Heart right ventricle (tissue), 16 donors: ENCODE results near the gene TRMT1L. TPM values are rescaled to one million over a fixed set of nuclear protein-coding genes. Genes with fewer than 3 reads are reported as not detected.

Source experiments
- ATAC-seq, 8 donors: fragments of 200-7000 bp; cut with Tn5 transposase; one replicate each; pipeline ENCODE4 v1.9.1; 2020; ENCODE audit warnings: mild to moderate bottlenecking in 8 of 8, moderate library complexity in 8 of 8, moderate number of reproducible peaks in 1 of 8
- DNase-seq, 2 donors: peaks; one replicate each; pipeline ENCODE4 v3.0.0-alpha.2; 2020
- H3K27ac ChIP-seq, 10 donors: fragments of 200-600 bp; sonication (generic) in 2 of 10; one replicate each; pipeline versions ENCODE4 v1.5.0 to v1.8.0; 2020 to 2022; ENCODE audit warnings: mild to moderate bottlenecking in 3 of 10
- H3K27me3 ChIP-seq, 7 donors: fragments of 200-600 bp; one replicate each; pipeline ENCODE4 v1.8.0; 2021 to 2022; ENCODE audit warnings: mild to moderate bottlenecking in 2 of 7
- H3K36me3 ChIP-seq, 9 donors: fragments of 200-600 bp; sonication (generic) in 1 of 9; one replicate each; pipeline versions ENCODE4 v1.5.0 to v1.8.0; 2020 to 2022; ENCODE audit warnings: mild to moderate bottlenecking in 2 of 9
- H3K4me1 ChIP-seq, 9 donors: fragments of 200-600 bp; sonication (generic) in 1 of 9; one replicate each; pipeline versions ENCODE4 v1.5.0 to v1.8.0; 2020 to 2022; ENCODE audit warnings: mild to moderate bottlenecking in 4 of 9
- H3K4me3 ChIP-seq, 10 donors: fragments of 200-600 bp; sonication (generic) in 2 of 10; one replicate each; pipeline versions ENCODE4 v1.5.0 to v1.8.0; 2020 to 2022; ENCODE audit warnings: mild to moderate bottlenecking in 7 of 10, moderate library complexity in 2 of 10
- H3K9me3 ChIP-seq, 11 donors: fragments of 200-600 bp in 10 of 11; sonication (generic) in 2 of 11; one replicate each; pipeline versions ENCODE4 v1.5.0 to v1.8.0; 2013 to 2022; ENCODE audit warnings: mild to moderate bottlenecking in 2 of 11, control low read depth in 1 of 11, moderate library complexity in 1 of 11
- WGBS, 2 donors: extraction: QIAGEN DNeasy Blood & Tissue Kit; methylation state at CpG; one replicate each; pipeline ENCODE4 v1.1.7; 2013; ENCODE audit warnings: inconsistent platforms in 1 of 2; 5-methylcytosine and 5-hydroxymethylcytosine counted together
- intact Hi-C, 10 donors: fragments of 100-400 bp; cut with DNase I; formaldehyde crosslinking; loops; one replicate each; pipeline versions ENCODE4 v1.11.1 to v1.14.2; 2022
- polyA plus RNA-seq, 2 donors: library from polyadenylated mRNA; stranded (reverse); fragments of 200-250 nt; gene quantifications; one replicate each; pipeline ENCODE4 v1.2.3, GENCODE V29; 2013
- total RNA-seq, 10 donors: library from RNA; stranded (reverse); fragmentation: NEBNext Ultra II Directional in 3 of 10; extraction: Animal tissue kit (Norgen Biotek cat#: 25700) in 3 of 10; gene quantifications; one replicate each; pipeline versions ENCODE4 v1.2.1 to v1.2.4, GENCODE V29; 2021 to 2023
- TF ChIP-seq, protein P1 (sequence below), 9 donors: fragments of 200-600 bp; sonication (generic) in 2 of 9; IDR thresholded peaks; one replicate each; pipeline versions ENCODE4 v1.5.0 to v1.8.0; 2021 to 2022; ENCODE audit warnings: antibody characterized with exemption in 9 of 9, mild to moderate bottlenecking in 5 of 9, moderate library complexity in 1 of 9
- donor health status: Arrhythmogenic right ventricular cardiomyopathy.
- donor health status: ischemic (EF 13 %, LVEDD 7.1; RV severe dilation, severe dysfunction).
- donor health status: healthy with polysubstance abuse.
- donor health status: DM: no; HTN: yes; CAD: no.
- donor health status: DM: no; HTN: no; CAD: no.
- donor health status: ischemic (EF 25% LVEDD 6.9; RV normal size, moderate dysfunction).
- donor health status: ischemic (EF 25% LVEDD 5.7; RV mildly dilated, moderate dysfunction).
- donor health status: healthy.
- donor health status: DM: yes; HTN: yes; CAD: no.
- donor health status: Ischemic cardiomyopathy.
- donor health status: ischemic (EF 35%, LVEDD 5.7; RV mildly dilated, moderate dysfunction).
- donor health status: nonischemic (EF 11% LVEDD 7.7; RV severe dilation, severe dysfunction).
- donor health status: DM: yes; HTN: yes; CAD: no.
- donor health status: PGD.
- donor health status: ischemic (EF 29% LVEDD 5.4; RV normal size, mild dysfunction).
- donor health status: nonischemic (EF 23%, LVEDD 6.1; RV moderate dilation, normal function).

TRMT1L gene
- total and polyA plus RNA-seq, 12 donors = 6.8 to 34.1 (median 25.7) TPM

DNA sequence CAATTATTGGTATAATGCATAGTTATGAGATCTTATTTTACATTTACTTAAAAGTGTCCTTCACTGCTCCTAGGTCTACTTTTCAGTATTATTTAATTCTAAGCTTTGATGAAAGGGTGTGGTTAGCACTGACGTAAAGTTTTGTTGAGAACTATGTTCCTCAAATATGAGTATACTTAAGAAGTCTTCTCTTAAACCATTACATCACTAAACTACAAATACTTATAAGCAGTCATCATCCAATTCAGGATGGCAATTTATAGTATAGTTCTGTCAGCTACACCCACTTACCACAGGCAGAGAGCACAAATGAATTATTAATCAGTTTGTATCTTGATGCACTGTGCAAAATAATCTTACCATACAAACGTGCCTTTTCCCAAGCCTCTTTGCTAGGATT lies 27.0 kb downstream of the TRMT1L start:
- Histone ChIP-seq H3K27ac (no peak overlapping the region), H3K36me3 (peaks cover 0 to 100% (median 62%) of the 10 kb centered on the region in 9 donors), H3K4me3 (no peak overlapping the region), H3K27me3 (no peaks in the 10 kb centered on the region), H3K4me1 (no peaks in the 10 kb centered on the region), H3K9me3 (peaks cover 0 to 14% (median 0%) of the 10 kb centered on the region in 11 donors)
- TF ChIP-seq, protein P1, sequence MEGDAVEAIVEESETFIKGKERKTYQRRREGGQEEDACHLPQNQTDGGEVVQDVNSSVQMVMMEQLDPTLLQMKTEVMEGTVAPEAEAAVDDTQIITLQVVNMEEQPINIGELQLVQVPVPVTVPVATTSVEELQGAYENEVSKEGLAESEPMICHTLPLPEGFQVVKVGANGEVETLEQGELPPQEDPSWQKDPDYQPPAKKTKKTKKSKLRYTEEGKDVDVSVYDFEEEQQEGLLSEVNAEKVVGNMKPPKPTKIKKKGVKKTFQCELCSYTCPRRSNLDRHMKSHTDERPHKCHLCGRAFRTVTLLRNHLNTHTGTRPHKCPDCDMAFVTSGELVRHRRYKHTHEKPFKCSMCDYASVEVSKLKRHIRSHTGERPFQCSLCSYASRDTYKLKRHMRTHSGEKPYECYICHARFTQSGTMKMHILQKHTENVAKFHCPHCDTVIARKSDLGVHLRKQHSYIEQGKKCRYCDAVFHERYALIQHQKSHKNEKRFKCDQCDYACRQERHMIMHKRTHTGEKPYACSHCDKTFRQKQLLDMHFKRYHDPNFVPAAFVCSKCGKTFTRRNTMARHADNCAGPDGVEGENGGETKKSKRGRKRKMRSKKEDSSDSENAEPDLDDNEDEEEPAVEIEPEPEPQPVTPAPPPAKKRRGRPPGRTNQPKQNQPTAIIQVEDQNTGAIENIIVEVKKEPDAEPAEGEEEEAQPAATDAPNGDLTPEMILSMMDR (IDR thresholded peaks at IDR 0.05) = no peak
- intact Hi-C loops = no loop called here
- WGBS, 2 donors = 81 to 88% methylated on average over 2 of the region's 2 CpGs
- no peak for ATAC-seq
- no peak for DNase-seq

DNA sequence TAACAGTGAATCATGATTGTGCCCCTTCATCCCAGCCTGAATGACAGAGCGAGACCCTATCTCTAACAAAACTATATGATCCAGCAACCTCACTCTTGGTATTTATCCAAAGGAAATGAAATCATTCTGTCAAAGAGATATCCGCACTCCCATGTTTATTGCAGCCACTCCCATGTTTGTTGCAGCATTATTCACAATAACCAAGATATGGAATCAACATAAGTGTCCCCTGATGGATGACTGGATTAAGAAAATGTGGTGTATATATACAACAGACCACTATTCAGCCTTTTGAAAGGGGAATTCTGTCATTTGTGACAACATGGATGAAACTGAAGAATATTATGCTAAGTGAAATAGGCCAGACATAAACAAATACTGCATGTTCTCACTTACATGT lies 44.4 kb downstream of the TRMT1L start:
- DNase-seq (no peak), ATAC-seq (no peak)
- intact Hi-C loops = no loop called here
- 62 to 75% methylated on average over 2 of the region's 2 CpGs for WGBS, 2 donors
- no peaks in the 10 kb centered on the region for H3K27me3 ChIP-seq
- peaks cover 0 to 9% (median 0%) of the 10 kb centered on the region in 9 donors for H3K36me3 ChIP-seq
- H3K27ac ChIP-seq = no peak overlapping the region
- no peak overlapping the region for H3K4me3 ChIP-seq
- peaks cover 0 to 31% (median 22%) of the 10 kb centered on the region in 11 donors for H3K9me3 ChIP-seq
- TF ChIP-seq, protein P1 (IDR thresholded peaks at IDR 0.05) = no peak
- no peaks in the 10 kb centered on the region for H3K4me1 ChIP-seq

DNA sequence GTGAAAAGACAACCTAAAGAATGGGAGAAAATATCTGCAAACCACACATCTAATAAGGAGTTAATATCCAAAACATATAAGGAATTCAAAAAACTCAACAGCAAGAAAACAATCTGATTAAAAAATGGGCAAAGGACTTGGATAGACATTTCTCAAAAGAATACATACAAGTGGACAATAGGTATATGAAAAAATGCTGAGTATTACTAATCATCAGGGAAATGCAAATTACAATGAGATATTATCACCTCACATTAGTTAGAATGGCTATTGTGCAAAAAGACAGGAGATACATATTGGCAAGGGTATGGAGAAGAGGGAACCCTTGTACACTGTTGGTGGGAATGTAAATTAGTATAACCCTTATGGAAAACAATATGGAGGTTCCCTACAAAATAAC lies 44.9 kb downstream of the TRMT1L start:
- Histone ChIP-seq H3K4me3 (no peak overlapping the region), H3K27ac (no peak overlapping the region), H3K36me3 (peaks cover 0 to 5% (median 0%) of the 10 kb centered on the region in 9 donors), H3K9me3 (peaks cover 0 to 35% (median 22%) of the 10 kb centered on the region in 11 donors), H3K4me1 (no peaks in the 10 kb centered on the region), H3K27me3 (no peaks in the 10 kb centered on the region)
- ATAC-seq (no peak), DNase-seq (no peak)
- intact Hi-C loops = no loop called here
- TF ChIP-seq, protein P1 (IDR thresholded peaks at IDR 0.05) = no peak

DNA sequence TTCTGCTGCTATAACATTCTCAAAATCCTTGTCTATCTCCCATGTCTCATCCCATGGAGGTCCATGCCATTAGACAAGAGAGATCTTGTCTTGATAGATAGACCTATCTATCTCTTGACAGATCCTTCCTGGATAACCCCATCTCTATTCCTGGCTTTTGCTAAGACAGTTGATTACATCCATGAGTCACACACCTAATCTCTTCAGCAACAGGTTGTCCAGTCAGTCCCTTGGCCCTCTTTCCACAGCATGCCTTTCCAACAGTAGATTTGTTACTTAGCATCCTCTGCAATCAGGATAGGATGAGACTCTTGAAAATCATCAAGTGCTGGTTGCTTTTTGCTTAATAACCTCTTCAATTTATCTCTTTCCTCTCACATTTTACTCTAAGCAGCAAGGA lies 46.6 kb downstream of the TRMT1L start:
- intact Hi-C loops = no loop called here
- Histone ChIP-seq H3K4me3 (no peak overlapping the region), H3K4me1 (no peaks in the 10 kb centered on the region), H3K36me3 (no peaks in the 10 kb centered on the region), H3K27ac (no peak overlapping the region), H3K9me3 (peaks cover 0 to 38% (median 22%) of the 10 kb centered on the region in 11 donors), H3K27me3 (no peaks in the 10 kb centered on the region)
- TF ChIP-seq, protein P1 (IDR thresholded peaks at IDR 0.05) = no peak
- no peak for ATAC-seq
- no peak for DNase-seq
